Right lobe of liver (tissue), 6 donors: ENCODE measurements around the gene ARHGEF7. TPM values are rescaled to one million over a fixed set of nuclear protein-coding genes. Genes with fewer than 3 reads are reported as not detected.

Experiments
- ATAC-seq, 4 donors: fragments of 200-7000 bp; cut with Tn5 transposase; one replicate each; pipeline ENCODE4 v1.9.1; 2020; ENCODE audit warnings: mild to moderate bottlenecking in 4 of 4, moderate library complexity in 4 of 4
- DNase-seq, 3 donors: peaks; one replicate each; pipeline ENCODE4 v3.0.0-alpha.2; 2020
- H3K27ac ChIP-seq, 3 donors: fragments of 200-600 bp; one replicate each; pipeline ENCODE4 v1.8.0; 2022
- H3K27me3 ChIP-seq, 2 donors: fragments of 200-600 bp; one replicate each; pipeline ENCODE4 v1.8.0; 2022
- H3K36me3 ChIP-seq, 4 donors: fragments of 200-600 bp; sonication (generic) in 1 of 4; one replicate each; pipeline versions ENCODE4 v1.5.1 to v1.8.0; 2017 to 2022; ENCODE audit warnings: control low read depth in 1 of 4
- H3K4me1 ChIP-seq, 4 donors: fragments of 200-600 bp; sonication (generic) in 1 of 4; one replicate each; pipeline versions ENCODE4 v1.5.1 to v1.8.0; 2017 to 2022; ENCODE audit warnings: control low read depth in 1 of 4
- H3K4me3 ChIP-seq, 3 donors: fragments of 200-600 bp; one replicate each; pipeline ENCODE4 v1.8.0; 2022
- H3K9me3 ChIP-seq, 4 donors: fragments of 200-600 bp; sonication (generic) in 1 of 4; one replicate each; pipeline versions ENCODE4 v1.5.1 to v1.8.0; 2017 to 2022; ENCODE audit warnings: control low read depth in 1 of 4
- POLR2A ChIP-seq: fragments of 450-650 bp; IDR thresholded peaks from one replicate; pipeline ENCODE4 v1.6.1; 2017; ENCODE audit warnings: antibody characterized with exemption, mild to moderate bottlenecking
- WGBS: methylation state at CpG from one replicate; pipeline ENCODE4 v1.1.6; 2018; ENCODE audit warnings: low coverage, low lambda C conversion rate; ENCODE audit not compliant: insufficient coverage; ENCODE audit errors: missing lambda C conversion rate; 5-methylcytosine and 5-hydroxymethylcytosine counted together
- intact Hi-C, 2 donors: fragments of 100-400 bp; cut with DNase I; formaldehyde crosslinking; loops; one replicate each; pipeline versions ENCODE4 v1.11.2 to v1.14.1; 2022
- total RNA-seq, 6 experiments: library from RNA; depleted of rRNA in 2 of 6; stranded (reverse); fragments of >200 nt in 2 of 6; fragmentation: NEBNext Ultra II Directional in 3 of 6; extraction: Animal tissue kit (Norgen Biotek cat#: 25700) in 3 of 6; gene quantifications; one replicate each; pipeline versions ENCODE4 v1.1.0 to v1.2.4, GENCODE V29; 2016 to 2023
- TF ChIP-seq, protein P1 (sequence below), 4 donors: fragments of 200-600 bp in 3 of 4; fragments of 450-650 bp in 1 of 4; IDR thresholded peaks; one replicate each; pipeline versions ENCODE4 v1.5.1 to v1.8.0; 2016 to 2022; ENCODE audit warnings: antibody characterized with exemption in 4 of 4, mild to moderate bottlenecking in 2 of 4
- donor health status: DM: no; HTN: yes; CAD: no.
- donor health status: DM: no; HTN: no; CAD: no.
- donor health status: DM: no; HTN: no; CAD: no.
- donor health status: DM: no; HTN: yes; CAD: no.
- donor health status: DM: no; HTN: yes; CAD: no.

ARHGEF7 gene
- total RNA-seq, 6 experiments from 2014 or later: 22.0 to 40.1 (median 33.8) TPM

DNA sequence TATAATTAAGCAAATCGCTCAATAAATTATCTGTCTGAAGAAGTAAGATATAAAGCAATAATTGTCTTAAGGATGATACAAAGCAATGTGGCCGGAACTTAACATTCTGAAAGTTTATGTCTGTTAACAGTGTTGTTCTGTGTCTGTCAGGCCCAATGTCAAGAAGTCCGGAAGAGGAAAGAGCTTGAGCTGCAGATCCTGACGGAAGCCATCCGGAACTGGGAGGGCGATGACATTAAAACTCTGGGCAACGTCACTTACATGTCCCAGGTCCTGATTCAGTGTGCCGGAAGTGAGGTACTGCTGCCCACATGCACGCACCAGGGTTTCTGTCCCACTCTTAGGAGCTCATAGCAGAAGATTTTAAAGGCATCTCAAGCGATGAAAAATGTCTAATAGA is 160.3 kb downstream of the ARHGEF7 start:
- Histone ChIP-seq H3K4me1 (no peaks in the 10 kb centered on the region), H3K9me3 (no peaks in the 10 kb centered on the region), H3K27ac (no peak overlapping the region), H3K27me3 (no peaks in the 10 kb centered on the region), H3K4me3 (no peak overlapping the region), H3K36me3 (peaks cover 0 to 72% (median 10%) of the 10 kb centered on the region in 4 donors)
- intact Hi-C loops: no loop called here
- DNase-seq: no peak
- peak; percentile 48 to 65 (median 56) for ATAC-seq
- no peak for TF ChIP-seq POLR2A
- TF ChIP-seq, protein P1, sequence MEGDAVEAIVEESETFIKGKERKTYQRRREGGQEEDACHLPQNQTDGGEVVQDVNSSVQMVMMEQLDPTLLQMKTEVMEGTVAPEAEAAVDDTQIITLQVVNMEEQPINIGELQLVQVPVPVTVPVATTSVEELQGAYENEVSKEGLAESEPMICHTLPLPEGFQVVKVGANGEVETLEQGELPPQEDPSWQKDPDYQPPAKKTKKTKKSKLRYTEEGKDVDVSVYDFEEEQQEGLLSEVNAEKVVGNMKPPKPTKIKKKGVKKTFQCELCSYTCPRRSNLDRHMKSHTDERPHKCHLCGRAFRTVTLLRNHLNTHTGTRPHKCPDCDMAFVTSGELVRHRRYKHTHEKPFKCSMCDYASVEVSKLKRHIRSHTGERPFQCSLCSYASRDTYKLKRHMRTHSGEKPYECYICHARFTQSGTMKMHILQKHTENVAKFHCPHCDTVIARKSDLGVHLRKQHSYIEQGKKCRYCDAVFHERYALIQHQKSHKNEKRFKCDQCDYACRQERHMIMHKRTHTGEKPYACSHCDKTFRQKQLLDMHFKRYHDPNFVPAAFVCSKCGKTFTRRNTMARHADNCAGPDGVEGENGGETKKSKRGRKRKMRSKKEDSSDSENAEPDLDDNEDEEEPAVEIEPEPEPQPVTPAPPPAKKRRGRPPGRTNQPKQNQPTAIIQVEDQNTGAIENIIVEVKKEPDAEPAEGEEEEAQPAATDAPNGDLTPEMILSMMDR (IDR thresholded peaks at IDR 0.05): no peak
- 71% methylated on average over 6 of the region's 10 CpGs for WGBS

DNA sequence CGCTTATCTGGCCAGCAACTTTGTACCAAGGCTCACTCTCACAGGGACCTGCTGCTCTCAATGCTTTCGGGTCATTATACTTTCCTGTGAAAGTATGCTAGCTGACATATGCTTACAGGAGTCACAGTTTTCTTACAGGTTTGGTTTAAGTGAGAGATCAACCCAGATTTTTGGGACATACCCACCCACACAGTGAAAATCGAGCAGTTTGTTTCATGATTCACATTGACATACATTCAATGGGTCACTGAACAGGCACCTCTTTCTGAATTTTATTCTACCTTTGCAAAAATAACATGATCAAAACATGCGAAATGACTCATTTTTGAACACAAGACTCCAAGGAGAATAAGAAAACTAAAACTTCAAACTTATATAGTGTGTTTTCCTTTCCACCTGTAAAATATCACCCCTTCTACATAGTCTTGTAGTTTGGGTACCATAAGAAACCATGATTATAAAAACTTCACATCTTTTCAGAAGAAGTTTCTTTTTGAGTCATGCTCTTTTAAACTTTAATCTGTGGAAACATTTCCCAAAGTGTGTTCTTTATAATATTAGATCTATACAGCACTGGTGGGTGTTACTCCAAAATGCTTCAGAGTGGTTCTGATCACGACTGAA is 161.0 kb downstream of the ARHGEF7 start:
- no peak overlapping the region for H3K4me3 ChIP-seq
- H3K27me3 ChIP-seq: no peaks in the 10 kb centered on the region
- WGBS: 93% methylated on average over 4 of the region's 5 CpGs
- H3K36me3 ChIP-seq: peaks cover 0 to 67% (median 10%) of the 10 kb centered on the region in 4 donors
- TF ChIP-seq POLR2A: no peak
- no peaks in the 10 kb centered on the region for H3K4me1 ChIP-seq
- H3K9me3 ChIP-seq: no peaks in the 10 kb centered on the region
- intact Hi-C loops: no loop called here
- DNase-seq (no peak), ATAC-seq (no peak)
- H3K27ac ChIP-seq: no peak overlapping the region

- Histone ChIP-seq H3K4me1 (peaks cover 0 to 13% (median 0%) of the 10 kb centered on the region in 4 donors), H3K27ac (no peak overlapping the region), H3K36me3 (peaks cover 0 to 61% (median 8%) of the 10 kb centered on the region in 4 donors), H3K27me3 (no peaks in the 10 kb centered on the region), H3K9me3 (no peaks in the 10 kb centered on the region), H3K4me3 (no peak overlapping the region)
- intact Hi-C loops: no loop called here
- 91% methylated on average over 10 of the region's 10 CpGs for WGBS
- TF ChIP-seq, protein P1 (IDR thresholded peaks at IDR 0.05): no peak
- no peak for TF ChIP-seq POLR2A
- DNase-seq: no peak
- ATAC-seq: no peak
Observed at GRCh38 chr13:111278258-111278657, 163.1 kb downstream of the ARHGEF7 start.

DNA sequence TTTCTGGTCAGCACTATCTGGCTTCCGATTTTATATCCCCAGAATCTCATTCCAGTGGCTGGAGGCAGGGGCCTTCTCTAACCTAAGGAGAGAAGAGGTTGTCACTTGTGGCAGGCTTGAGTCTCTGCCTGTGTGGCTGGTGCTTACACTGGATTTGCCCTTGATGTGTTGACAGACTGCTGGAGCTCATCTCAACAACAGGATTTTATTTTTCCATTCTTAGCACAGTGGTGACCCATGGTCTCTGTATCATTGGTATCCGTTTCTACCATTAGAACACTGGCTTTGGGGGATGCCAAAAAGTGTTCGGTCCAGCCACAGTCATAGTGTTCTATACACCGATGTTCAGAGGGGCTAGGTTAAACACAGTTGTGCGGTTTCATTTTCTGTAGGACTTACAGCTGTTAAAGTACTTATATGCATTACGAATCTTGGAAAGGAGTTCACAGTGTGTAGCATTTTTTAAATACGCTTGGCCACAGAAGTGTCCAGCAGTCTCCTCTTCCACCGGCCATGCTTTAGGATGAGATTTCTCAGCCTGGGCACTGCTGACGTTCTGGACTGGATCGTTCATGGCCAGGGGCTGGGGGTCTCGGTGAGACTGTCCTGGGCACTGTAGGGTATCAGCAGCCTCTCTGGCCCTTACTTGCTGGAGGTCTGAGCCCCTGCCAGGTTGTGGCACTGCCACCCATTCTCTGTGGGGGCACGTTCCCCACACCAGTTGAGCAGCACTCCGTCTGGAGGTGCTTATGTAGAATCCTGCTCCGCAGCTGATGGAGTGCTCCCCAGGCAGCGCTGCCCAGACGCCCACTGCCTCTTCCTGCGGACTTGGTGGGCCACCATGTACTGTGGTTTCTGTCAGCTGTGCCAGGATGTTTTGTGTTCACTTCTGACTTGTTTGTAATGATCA is 163.9 kb downstream of the ARHGEF7 start:
- Histone ChIP-seq H3K4me3 (no peak overlapping the region), H3K36me3 (peaks cover 3 to 60% (median 10%) of the 10 kb centered on the region in 4 donors), H3K9me3 (no peaks in the 10 kb centered on the region), H3K4me1 (peaks cover 0 to 13% (median 0%) of the 10 kb centered on the region in 4 donors), H3K27me3 (no peaks in the 10 kb centered on the region), H3K27ac (no peak overlapping the region)
- ATAC-seq: no peak
- DNase-seq: no peak
- intact Hi-C loops: no loop called here
- TF ChIP-seq, protein P1 (IDR thresholded peaks at IDR 0.05): no peak
- no peak for TF ChIP-seq POLR2A
- 85% methylated on average over 6 of the region's 17 CpGs for WGBS

GRCh38 chr13:111280226-111280625 is 165.1 kb downstream of the ARHGEF7 start:
- TF ChIP-seq POLR2A: no peak
- TF ChIP-seq, protein P1 (IDR thresholded peaks at IDR 0.05): no peak
- H3K4me1 ChIP-seq: peaks cover 0 to 13% (median 0%) of the 10 kb centered on the region in 4 donors
- 89% methylated on average over 6 of the region's 12 CpGs for WGBS
- H3K9me3 ChIP-seq: no peaks in the 10 kb centered on the region
- ATAC-seq: no peak
- no peak overlapping the region for H3K4me3 ChIP-seq
- no peak overlapping the region for H3K27ac ChIP-seq
- peaks cover 3 to 61% (median 10%) of the 10 kb centered on the region in 4 donors for H3K36me3 ChIP-seq
- no peak for DNase-seq
- no peaks in the 10 kb centered on the region for H3K27me3 ChIP-seq
- intact Hi-C loops: no loop called here
